GM12878 (cell line): ENCODE measurements around the gene PTPRN2.

Experiments
- ATF2 ChIP-seq: IDR thresholded peaks from 2 replicates; pipeline ENCODE4 v1.6.1; 2012; ENCODE audit warnings: low read length, inconsistent platforms
- BHLHE40 ChIP-seq, 2 experiments: fragments of 450-650 bp in 1 of 2; IDR thresholded peaks; 2 replicates each; pipeline ENCODE4 v1.6.1; 2011 to 2017; ENCODE audit warnings: low read depth in 2 of 2, borderline replicate concordance in 1 of 2, improper control_type of control experiment in 1 of 2, low read length in 1 of 2, mild to moderate bottlenecking in 1 of 2
- CBFB ChIP-seq: IDR thresholded peaks from 2 replicates; pipeline ENCODE4 v1.6.1; 2016; ENCODE audit warnings: antibody characterized with exemption, low read depth
- CEBPB ChIP-seq, 2 experiments: fragments of 150-350 bp in 1 of 2; IDR thresholded peaks; 2 replicates each; pipeline ENCODE4 v1.6.1; 2012 to 2014; ENCODE audit warnings: low read depth in 2 of 2, low read length in 2 of 2, borderline replicate concordance in 1 of 2, inconsistent platforms in 1 of 2
- CREB1 ChIP-seq: IDR thresholded peaks from 2 replicates; pipeline ENCODE4 v1.6.1; 2012; ENCODE audit warnings: low read depth, mild to moderate bottlenecking, inconsistent platforms
- CTCF ChIP-seq, 3 experiments: IDR thresholded peaks in 2 of 3; conservative IDR thresholded peaks in 1 of 3; 2 replicates each; pipeline ENCODE4 v1.5.1; 2011; ENCODE audit warnings: low read depth in 3 of 3, low read length in 3 of 3, mild to moderate bottlenecking in 3 of 3, control low read depth in 2 of 3, moderate library complexity in 2 of 3, inconsistent platforms in 1 of 3, mixed read lengths in 1 of 3; ENCODE audit not compliant: control insufficient read depth in 2 of 3, insufficient read depth in 1 of 3; ENCODE audit errors: extremely low read depth in 1 of 3
- ETV6 ChIP-seq, 2 experiments: fragments of 450-650 bp in 1 of 2; IDR thresholded peaks in 1 of 2; conservative IDR thresholded peaks in 1 of 2; 2 replicates each; pipeline ENCODE4 v1.6.1; 2014; ENCODE audit warnings: antibody characterized with exemption in 1 of 2, borderline replicate concordance in 1 of 2, low read depth in 1 of 2, mild to moderate bottlenecking in 1 of 2, moderate library complexity in 1 of 2
- JUNB ChIP-seq: IDR thresholded peaks from 2 replicates; pipeline ENCODE4 v1.6.1; 2016; ENCODE audit warnings: antibody characterized with exemption, mild to moderate bottlenecking
- MAX ChIP-seq: IDR thresholded peaks from 2 replicates; pipeline ENCODE4 v1.6.1; 2012; ENCODE audit warnings: low read depth, low read length, improper control_type of control experiment
- NFYB ChIP-seq: IDR thresholded peaks from 2 replicates; pipeline ENCODE4 v1.6.1; 2011; ENCODE audit warnings: low read depth, mild to moderate bottlenecking, low read length, improper control_type of control experiment, moderate library complexity; ENCODE audit not compliant: insufficient read depth
- SIN3A ChIP-seq: IDR thresholded peaks from 2 replicates; pipeline ENCODE4 v1.6.1; 2012; ENCODE audit warnings: low read depth, low read length, improper control_type of control experiment
- ZNF207 ChIP-seq: fragments of 450-650 bp; IDR thresholded peaks from 2 replicates; pipeline ENCODE4 v1.6.1; 2014; ENCODE audit warnings: antibody characterized with exemption, mild to moderate bottlenecking, borderline replicate concordance
- ZNF274 ChIP-seq: IDR thresholded peaks from one replicate; pipeline ENCODE4 v1.8.0; 2011; ENCODE audit not compliant: insufficient read length, insufficient read depth

GRCh38 chr7:157874208-157874816, 713.3 kb downstream of the PTPRN2 start:
- TF ChIP-seq CTCF (IDR thresholded peaks at IDR 0.05 in 2 of 3, conservative IDR thresholded peaks at IDR 0.05 in 1 of 3; ENCODE audit: control insufficient read depth in 2 of 3, extremely low read depth in 1 of 3, insufficient read depth in 1 of 3, low read depth in 3 of 3, low read length in 3 of 3) = no peak
- TF ChIP-seq MAX = no peak
- no peak for TF ChIP-seq ETV6 (conservative IDR thresholded peaks at IDR 0.05 in 1 of 2, IDR thresholded peaks at IDR 0.05 in 1 of 2; ENCODE audit: borderline replicate concordance in 1 of 2, low read depth in 1 of 2)
- TF ChIP-seq NFYB = no peak
- TF ChIP-seq CEBPB (IDR thresholded peaks at IDR 0.05; ENCODE audit: borderline replicate concordance in 1 of 2, low read depth in 2 of 2, low read length in 2 of 2) = no peak
- TF ChIP-seq JUNB = no peak
- no peak for TF ChIP-seq ZNF274
- TF ChIP-seq CREB1 = no peak
- no peak for TF ChIP-seq SIN3A
- TF ChIP-seq BHLHE40 (IDR thresholded peaks at IDR 0.05; ENCODE audit: borderline replicate concordance in 1 of 2, low read depth in 2 of 2, low read length in 1 of 2) = no peak
- TF ChIP-seq ATF2 = no peak
- TF ChIP-seq ZNF207 = no peak
- no peak for TF ChIP-seq CBFB
